Measurements from ENCODE around the gene P2RY2. TPM values are rescaled to one million over a fixed set of nuclear protein-coding genes. Genes with fewer than 3 reads are reported as not detected.

The P2RY2 gene
- total and polyA plus RNA-seq, 2 experiments from 2014 or later: 0.63 to 1.6 TPM

DNA sequence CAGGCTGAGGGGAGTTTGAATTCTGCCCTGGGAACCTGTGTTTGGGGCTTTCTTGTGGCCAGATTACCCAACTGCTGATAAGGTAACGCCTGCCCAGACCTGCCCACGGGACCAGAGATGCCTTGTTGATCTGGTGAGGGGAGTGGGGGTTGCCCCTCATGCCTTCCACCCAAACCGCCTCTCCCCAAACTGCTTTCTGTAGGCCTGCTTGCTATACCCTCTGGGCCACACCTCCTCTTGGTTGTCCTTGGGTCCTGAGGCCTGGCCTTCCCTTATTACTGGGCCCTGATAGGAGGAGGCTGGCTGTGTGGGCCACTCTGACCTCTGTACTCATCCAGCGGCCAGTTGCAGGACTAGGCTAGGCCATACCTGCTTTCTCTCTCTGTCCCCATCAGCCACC lies 3.4 kb downstream of the P2RY2 start:
- Histone ChIP-seq H3K4me1 (ENCODE audit: insufficient read depth) (peaks cover 4% of the 10 kb centered on the region; the same call in 1 of the 2 replicates), H3K4me3 (no peak overlapping the region), H3F3A (replicated peaks; ENCODE audit: low read depth) (no peaks in the 10 kb centered on the region), H2AFZ (no peak overlapping the region), H3K9me2 (ENCODE audit: insufficient read depth) (0 out of 2 replicates have a peak, but pooled peaks cover 3% of the 10 kb centered on the region), H3K4me2 (no peak overlapping the region), H3K27me3 (ENCODE audit: insufficient read depth) (peaks cover 37% of the 10 kb centered on the region), H4K20me1 (replicated peaks; ENCODE audit: insufficient read depth) (no peaks in the 10 kb centered on the region), H3K79me2 (replicated peaks; ENCODE audit: insufficient read depth) (no peaks in the 10 kb centered on the region), H3K36me3 (ENCODE audit: insufficient read depth) (no peaks in the 10 kb centered on the region), H3K27ac (ENCODE audit: low read depth) (no peak overlapping the region)
- H3K9me3 Mint-ChIP-seq: no peaks in the 10 kb centered on the region; the same call in 2 of the 3 replicates
- H3K27me3 Mint-ChIP-seq (ENCODE audit: insufficient read depth, low read depth, poor library complexity): peaks cover 36% of the 10 kb centered on the region
- H3K4me3 Mint-ChIP-seq: no peak overlapping the region
- ATAC-seq: no peak
- DNase-seq (ENCODE audit: low spot score): no peak
- TF ChIP-seq STAT1 (IDR thresholded peaks at IDR 0.05; ENCODE audit: unreplicated experiment) (no peak), CTCF (conservative IDR thresholded peaks at IDR 0.05; ENCODE audit: low read depth in 2 of 2) (no peak), ZNF462 (CRISPR knock-in tag; IDR thresholded peaks at IDR 0.05) (no peak), POLR2AphosphoS5 (IDR thresholded peaks at IDR 0.05; ENCODE audit: low read depth) (no peak), CREB1 (CRISPR knock-in tag; IDR thresholded peaks at IDR 0.05; ENCODE audit: low read depth) (no peak)
- H3K36me3 Mint-ChIP-seq (ENCODE audit: low read depth): no peaks in the 10 kb centered on the region; the same call in 2 of the 3 replicates
- H3K4me1 Mint-ChIP-seq: peaks cover 6% of the 10 kb centered on the region
- no peak overlapping the region for H3K27ac Mint-ChIP-seq

Data from GM23338 (cell line).